ENCODE measurements around the gene CLASP2.

The CLASP2 gene

DNA sequence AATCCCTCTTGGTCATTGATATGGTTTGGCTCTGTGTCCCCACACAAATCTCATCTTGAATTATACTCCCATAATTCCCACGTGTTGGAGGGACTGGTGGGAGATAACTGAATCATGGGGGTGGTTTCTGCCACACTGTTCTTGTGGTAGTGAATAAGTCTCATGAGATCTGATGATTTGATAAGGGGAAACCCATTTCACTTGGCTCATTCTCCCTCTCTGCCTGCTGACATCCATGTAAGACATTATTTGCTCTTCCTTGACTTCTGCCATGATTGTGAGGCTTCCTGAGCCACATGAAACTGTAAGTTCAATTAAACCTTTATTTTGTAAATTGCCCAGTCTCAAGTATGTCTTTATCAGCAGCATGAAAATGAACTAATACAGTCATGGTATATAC is 171.0 kb downstream of the CLASP2 start:
- Histone ChIP-seq H3K27ac (ENCODE audit: low read depth, low read length) (no peak overlapping the region), H3K27me3 (ENCODE audit: low read length) (no peaks in the 10 kb centered on the region), H3K4me2 (ENCODE audit: low read depth, low read length, poor library complexity, severe bottlenecking) (no peak overlapping the region), H3K9me2 (replicated peaks; ENCODE audit: insufficient read depth, low read length) (no peaks in the 10 kb centered on the region), H3K9ac (ENCODE audit: low read length) (no peak overlapping the region), H3K4me3 (ENCODE audit: insufficient read depth, low read length, poor library complexity, severe bottlenecking) (no peak overlapping the region), H3K79me2 (ENCODE audit: insufficient read depth, low read length) (no peaks in the 10 kb centered on the region), H3K36me3 (ENCODE audit: low read length) (peaks cover 24% of the 10 kb centered on the region; the same call in 1 of the 2 replicates), H3K9me3 (ENCODE audit: insufficient read depth, low read length) (no peaks in the 10 kb centered on the region), H2AFZ (ENCODE audit: low read depth, low read length, severe bottlenecking) (no peak overlapping the region), H3F3A (ENCODE audit: insufficient read depth) (peaks cover 5% of the 10 kb centered on the region; the same call in 1 of the 2 replicates), H4K20me1 (ENCODE audit: low read depth, low read length) (no peaks in the 10 kb centered on the region)
- TF ChIP-seq EZH2phosphoT487 (conservative IDR thresholded peaks at IDR 0.05; ENCODE audit: low read length): no peak
- TF ChIP-seq, protein P1, sequence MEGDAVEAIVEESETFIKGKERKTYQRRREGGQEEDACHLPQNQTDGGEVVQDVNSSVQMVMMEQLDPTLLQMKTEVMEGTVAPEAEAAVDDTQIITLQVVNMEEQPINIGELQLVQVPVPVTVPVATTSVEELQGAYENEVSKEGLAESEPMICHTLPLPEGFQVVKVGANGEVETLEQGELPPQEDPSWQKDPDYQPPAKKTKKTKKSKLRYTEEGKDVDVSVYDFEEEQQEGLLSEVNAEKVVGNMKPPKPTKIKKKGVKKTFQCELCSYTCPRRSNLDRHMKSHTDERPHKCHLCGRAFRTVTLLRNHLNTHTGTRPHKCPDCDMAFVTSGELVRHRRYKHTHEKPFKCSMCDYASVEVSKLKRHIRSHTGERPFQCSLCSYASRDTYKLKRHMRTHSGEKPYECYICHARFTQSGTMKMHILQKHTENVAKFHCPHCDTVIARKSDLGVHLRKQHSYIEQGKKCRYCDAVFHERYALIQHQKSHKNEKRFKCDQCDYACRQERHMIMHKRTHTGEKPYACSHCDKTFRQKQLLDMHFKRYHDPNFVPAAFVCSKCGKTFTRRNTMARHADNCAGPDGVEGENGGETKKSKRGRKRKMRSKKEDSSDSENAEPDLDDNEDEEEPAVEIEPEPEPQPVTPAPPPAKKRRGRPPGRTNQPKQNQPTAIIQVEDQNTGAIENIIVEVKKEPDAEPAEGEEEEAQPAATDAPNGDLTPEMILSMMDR (IDR thresholded peaks at IDR 0.05; ENCODE audit: insufficient read depth, low read length, poor library complexity, severe bottlenecking): no peak

DNA sequence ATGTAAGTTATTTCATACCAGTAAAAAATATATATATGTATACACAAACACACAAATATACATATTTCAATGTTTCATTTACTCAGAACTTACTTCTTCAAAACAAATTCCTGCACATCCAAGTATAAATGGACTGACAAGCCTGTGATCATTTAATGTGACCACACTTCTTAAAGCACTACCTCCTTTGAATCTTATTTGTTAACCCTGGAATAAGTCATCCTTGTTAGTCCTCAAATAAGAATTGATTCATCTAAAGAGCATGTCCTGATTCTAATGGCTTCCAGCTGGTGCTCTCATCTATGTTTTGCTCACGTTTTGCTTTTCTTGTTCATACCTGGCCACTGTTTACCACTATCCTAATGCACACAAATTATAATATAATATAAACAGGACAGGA is 173.9 kb downstream of the CLASP2 start:
- H3K36me3 ChIP-seq (ENCODE audit: low read length): 0 out of 2 replicates have a peak, but pooled peaks cover 13% of the 10 kb centered on the region
- no peak overlapping the region; the same call in 1 of the 2 replicates for H3K27ac ChIP-seq (ENCODE audit: low read depth, low read length)
- no peaks in the 10 kb centered on the region for H3K27me3 ChIP-seq (ENCODE audit: low read length)

DNA sequence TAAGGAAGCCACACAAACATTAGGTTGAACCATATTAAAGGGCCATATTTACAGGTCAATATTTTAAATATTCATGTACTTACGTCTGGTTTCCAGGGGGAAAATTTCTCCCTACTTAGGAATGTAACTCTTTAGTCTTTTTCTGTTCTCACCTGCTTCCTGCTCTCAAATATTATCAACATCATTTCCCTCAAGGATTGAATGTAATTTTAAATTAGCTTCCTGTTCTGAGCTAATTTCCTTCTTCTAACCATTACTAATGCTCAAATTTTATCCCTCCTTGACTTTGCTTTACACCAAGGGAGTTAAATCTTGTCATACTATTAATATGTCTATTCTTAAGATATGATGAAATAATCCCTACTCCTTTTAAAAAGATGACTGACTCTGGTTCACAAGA is 174.5 kb downstream of the CLASP2 start:
- Histone ChIP-seq H3K27me3 (ENCODE audit: low read length) (no peaks in the 10 kb centered on the region), H3K9me2 (replicated peaks; ENCODE audit: insufficient read depth, low read length) (no peaks in the 10 kb centered on the region), H3K27ac (ENCODE audit: low read depth, low read length) (no peak overlapping the region; the same call in 1 of the 2 replicates), H3K4me3 (ENCODE audit: insufficient read depth, low read length, poor library complexity, severe bottlenecking) (no peak overlapping the region), H2AFZ (ENCODE audit: low read depth, low read length, severe bottlenecking) (no peak overlapping the region), H4K20me1 (ENCODE audit: low read depth, low read length) (no peaks in the 10 kb centered on the region), H3K9ac (ENCODE audit: low read length) (no peak overlapping the region), H3K4me2 (ENCODE audit: low read depth, low read length, poor library complexity, severe bottlenecking) (no peak overlapping the region), H3F3A (ENCODE audit: insufficient read depth) (peaks cover 5% of the 10 kb centered on the region; the same call in 1 of the 2 replicates), H3K79me2 (ENCODE audit: insufficient read depth, low read length) (no peaks in the 10 kb centered on the region), H3K9me3 (ENCODE audit: insufficient read depth, low read length) (no peaks in the 10 kb centered on the region), H3K36me3 (ENCODE audit: low read length) (0 out of 2 replicates have a peak, but pooled peaks cover 13% of the 10 kb centered on the region)
- TF ChIP-seq, protein P1 (IDR thresholded peaks at IDR 0.05; ENCODE audit: insufficient read depth, low read length, poor library complexity, severe bottlenecking): no peak
- TF ChIP-seq EZH2phosphoT487 (conservative IDR thresholded peaks at IDR 0.05; ENCODE audit: low read length): no peak

More for the DNA sequence above, 173.9 kb downstream of the CLASP2 start:
- Histone ChIP-seq H2AFZ (ENCODE audit: low read depth, low read length, severe bottlenecking) (no peak overlapping the region), H3K9me2 (replicated peaks; ENCODE audit: insufficient read depth, low read length) (no peaks in the 10 kb centered on the region), H3K4me2 (ENCODE audit: low read depth, low read length, poor library complexity, severe bottlenecking) (no peak overlapping the region), H3F3A (ENCODE audit: insufficient read depth) (peaks cover 5% of the 10 kb centered on the region; the same call in 1 of the 2 replicates), H4K20me1 (ENCODE audit: low read depth, low read length) (no peaks in the 10 kb centered on the region), H3K79me2 (ENCODE audit: insufficient read depth, low read length) (no peaks in the 10 kb centered on the region), H3K4me3 (ENCODE audit: insufficient read depth, low read length, poor library complexity, severe bottlenecking) (no peak overlapping the region), H3K9me3 (ENCODE audit: insufficient read depth, low read length) (no peaks in the 10 kb centered on the region), H3K9ac (ENCODE audit: low read length) (no peak overlapping the region)
- TF ChIP-seq, protein P1 (IDR thresholded peaks at IDR 0.05; ENCODE audit: insufficient read depth, low read length, poor library complexity, severe bottlenecking): no peak
- no peak for TF ChIP-seq EZH2phosphoT487 (conservative IDR thresholded peaks at IDR 0.05; ENCODE audit: low read length)

Measured in SU-DHL-6 (cell line).